ENCODE results near the gene FRS3. TPM values are rescaled to one million over a fixed set of nuclear protein-coding genes. Genes with fewer than 3 reads are reported as not detected.
A peak's percentile ranks its signal among the peaks of the same experiment; 100 is the strongest.

The FRS3 gene
- total and polyA plus RNA-seq, 2 donors = 1.7 to 5.0 TPM

GRCh38 chr6:41777551-41778285, 2.0 kb downstream of the FRS3 start:
- H3K9me3 ChIP-seq (ENCODE audit: control insufficient read depth in 2 of 2, insufficient read depth in 1 of 2, low read length in 1 of 2) = no peaks in the 10 kb centered on the region
- peaks cover 10 to 21% of the 10 kb centered on the region in 2 donors for H3K4me1 ChIP-seq (ENCODE audit: control insufficient read depth in 2 of 2, insufficient read depth in 2 of 2, low read length in 2 of 2)
- no peak overlapping the region for H3K4me3 ChIP-seq (ENCODE audit: low read length in 2 of 2)
- peaks cover 13 to 22% of the 10 kb centered on the region in 2 donors for H3K27me3 ChIP-seq (ENCODE audit: control insufficient read depth in 2 of 2, insufficient read depth in 1 of 2, low read length in 1 of 2)
- 95% methylated on average over 5 of the region's 5 CpGs for WGBS
- H3K36me3 ChIP-seq (ENCODE audit: control insufficient read depth in 2 of 2, insufficient read depth in 2 of 2, low read length in 1 of 2) = peaks cover 12 to 21% of the 10 kb centered on the region in 2 donors
- no peak for DNase-seq (ENCODE audit: low read depth in 6 of 9, low spot score in 9 of 9)
- H3K27ac ChIP-seq (ENCODE audit: low read depth in 1 of 2, low read length in 1 of 2) = no peak overlapping the region

DNA sequence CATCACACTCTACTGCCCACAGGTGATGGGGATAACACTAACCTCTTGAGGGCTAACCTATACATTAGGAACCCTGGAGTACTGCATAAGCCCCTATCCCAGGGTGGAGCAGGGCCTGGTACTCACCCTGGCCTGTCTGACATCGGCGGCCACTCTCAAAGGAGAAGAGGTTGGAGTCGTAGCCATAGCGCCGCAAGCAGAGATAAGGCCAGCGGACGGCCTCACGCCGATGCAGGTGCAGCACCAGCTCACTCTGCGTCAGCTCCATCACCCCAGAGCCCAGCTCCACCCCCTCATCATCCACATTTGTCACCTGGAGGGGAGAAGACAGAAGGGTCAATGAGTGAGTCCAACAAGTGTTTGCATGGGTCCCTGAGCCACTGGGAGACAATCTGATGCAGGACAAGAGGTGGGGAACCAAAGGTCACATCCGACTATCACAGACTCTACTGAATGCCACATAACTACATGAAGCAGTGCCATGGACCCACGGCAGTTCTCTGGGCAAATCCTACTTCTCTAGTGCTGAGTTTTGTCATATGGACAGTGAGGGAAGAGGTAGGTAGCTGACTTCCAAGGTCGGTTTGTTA, 4.3 kb downstream of the FRS3 start:
- no peak for DNase-seq (ENCODE audit: low read depth in 6 of 9, low spot score in 9 of 9)
- 96% methylated on average over 13 of the region's 13 CpGs for WGBS
- Histone ChIP-seq H3K27ac (ENCODE audit: low read depth in 1 of 2, low read length in 1 of 2) (no peak overlapping the region), H3K4me1 (ENCODE audit: control insufficient read depth in 2 of 2, insufficient read depth in 2 of 2, low read length in 2 of 2) (peaks cover 3 to 10% of the 10 kb centered on the region in 2 donors), H3K4me3 (ENCODE audit: low read length in 2 of 2) (no peak overlapping the region), H3K9me3 (ENCODE audit: control insufficient read depth in 2 of 2, insufficient read depth in 1 of 2, low read length in 1 of 2) (no peaks in the 10 kb centered on the region), H3K36me3 (ENCODE audit: control insufficient read depth in 2 of 2, insufficient read depth in 2 of 2, low read length in 1 of 2) (peaks cover 32 to 43% of the 10 kb centered on the region in 2 donors), H3K27me3 (ENCODE audit: control insufficient read depth in 2 of 2, insufficient read depth in 1 of 2, low read length in 1 of 2) (peaks cover under 1 to 3% of the 10 kb centered on the region in 2 donors)

- peaks cover 3 to 8% of the 10 kb centered on the region in 2 donors for H3K4me1 ChIP-seq (ENCODE audit: control insufficient read depth in 2 of 2, insufficient read depth in 2 of 2, low read length in 2 of 2)
- H3K9me3 ChIP-seq (ENCODE audit: control insufficient read depth in 2 of 2, insufficient read depth in 1 of 2, low read length in 1 of 2) = no peaks in the 10 kb centered on the region
- H3K27ac ChIP-seq (ENCODE audit: low read depth in 1 of 2, low read length in 1 of 2) = no peak overlapping the region
- H3K27me3 ChIP-seq (ENCODE audit: control insufficient read depth in 2 of 2, insufficient read depth in 1 of 2, low read length in 1 of 2) = no peaks in the 10 kb centered on the region
- peaks cover 35 to 47% of the 10 kb centered on the region in 2 donors for H3K36me3 ChIP-seq (ENCODE audit: control insufficient read depth in 2 of 2, insufficient read depth in 2 of 2, low read length in 1 of 2)
- WGBS = 94% methylated on average over 3 of the region's 3 CpGs
- no peak overlapping the region for H3K4me3 ChIP-seq (ENCODE audit: low read length in 2 of 2)
- no peak for DNase-seq (ENCODE audit: low read depth in 6 of 9, low spot score in 9 of 9)
Observed at GRCh38 chr6:41774841-41775240, 4.9 kb downstream of the FRS3 start.

GRCh38 chr6:41771058-41771983, 8.4 kb downstream of the FRS3 start:
- no peaks in the 10 kb centered on the region for H3K27me3 ChIP-seq (ENCODE audit: control insufficient read depth in 2 of 2, insufficient read depth in 1 of 2, low read length in 1 of 2)
- peaks cover 0 to 10% of the 10 kb centered on the region in 2 donors for H3K4me1 ChIP-seq (ENCODE audit: control insufficient read depth in 2 of 2, insufficient read depth in 2 of 2, low read length in 2 of 2)
- DNase-seq (ENCODE audit: low read depth in 6 of 9, low spot score in 9 of 9) = no peak
- H3K9me3 ChIP-seq (ENCODE audit: control insufficient read depth in 2 of 2, insufficient read depth in 1 of 2, low read length in 1 of 2) = no peaks in the 10 kb centered on the region
- no peak overlapping the region for H3K4me3 ChIP-seq (ENCODE audit: low read length in 2 of 2)
- 97% methylated on average over 29 of the region's 29 CpGs for WGBS
- H3K27ac ChIP-seq (ENCODE audit: low read depth in 1 of 2, low read length in 1 of 2) = no peak overlapping the region
- H3K36me3 ChIP-seq (ENCODE audit: control insufficient read depth in 2 of 2, insufficient read depth in 2 of 2, low read length in 1 of 2) = peaks cover 35 to 43% of the 10 kb centered on the region in 2 donors

- Histone ChIP-seq H3K27me3 (ENCODE audit: control insufficient read depth in 2 of 2, insufficient read depth in 1 of 2, low read length in 1 of 2) (no peaks in the 10 kb centered on the region), H3K4me1 (ENCODE audit: control insufficient read depth in 2 of 2, insufficient read depth in 2 of 2, low read length in 2 of 2) (peaks cover 0 to 10% of the 10 kb centered on the region in 2 donors), H3K9me3 (ENCODE audit: control insufficient read depth in 2 of 2, insufficient read depth in 1 of 2, low read length in 1 of 2) (no peaks in the 10 kb centered on the region), H3K4me3 (ENCODE audit: low read length in 2 of 2) (no peak overlapping the region), H3K27ac (ENCODE audit: low read depth in 1 of 2, low read length in 1 of 2) (no peak overlapping the region), H3K36me3 (ENCODE audit: control insufficient read depth in 2 of 2, insufficient read depth in 2 of 2, low read length in 1 of 2) (peaks cover 34 to 42% of the 10 kb centered on the region in 2 donors)
- DNase-seq (ENCODE audit: low read depth in 6 of 9, low spot score in 9 of 9) = no peak
- 98% methylated on average over 30 of the region's 30 CpGs for WGBS
Observed at GRCh38 chr6:41770381-41771057, 9.2 kb downstream of the FRS3 start.

GRCh38 chr6:41769376-41769775, 10.3 kb downstream of the FRS3 start:
- H3K27ac ChIP-seq (ENCODE audit: low read depth in 1 of 2, low read length in 1 of 2) = no peak overlapping the region
- no peak for DNase-seq (ENCODE audit: low read depth in 6 of 9, low spot score in 9 of 9)
- WGBS = 98% methylated on average over 8 of the region's 8 CpGs
- no peaks in the 10 kb centered on the region for H3K27me3 ChIP-seq (ENCODE audit: control insufficient read depth in 2 of 2, insufficient read depth in 1 of 2, low read length in 1 of 2)
- H3K9me3 ChIP-seq (ENCODE audit: control insufficient read depth in 2 of 2, insufficient read depth in 1 of 2, low read length in 1 of 2) = no peaks in the 10 kb centered on the region
- H3K36me3 ChIP-seq (ENCODE audit: control insufficient read depth in 2 of 2, insufficient read depth in 2 of 2, low read length in 1 of 2) = peaks cover 27 to 31% of the 10 kb centered on the region in 2 donors
- H3K4me3 ChIP-seq (ENCODE audit: low read length in 2 of 2) = no peak overlapping the region
- peaks cover 0 to 10% of the 10 kb centered on the region in 2 donors for H3K4me1 ChIP-seq (ENCODE audit: control insufficient read depth in 2 of 2, insufficient read depth in 2 of 2, low read length in 2 of 2)

- peaks cover 23 to 26% of the 10 kb centered on the region in 2 donors for H3K36me3 ChIP-seq (ENCODE audit: control insufficient read depth in 2 of 2, insufficient read depth in 2 of 2, low read length in 1 of 2)
- DNase-seq (ENCODE audit: low read depth in 6 of 9, low spot score in 9 of 9) = peak in 1 of 9 donors; percentile 45
- 48% methylated on average over 10 of the region's 10 CpGs for WGBS
Observed at GRCh38 chr6:41768545-41769308, 11.0 kb downstream of the FRS3 start.

More at GRCh38 chr6:41768545-41769308, 11.0 kb downstream of the FRS3 start:
- Histone ChIP-seq H3K4me1 (ENCODE audit: control insufficient read depth in 2 of 2, insufficient read depth in 2 of 2, low read length in 2 of 2) (peaks cover 0 to 10% of the 10 kb centered on the region in 2 donors), H3K9me3 (ENCODE audit: control insufficient read depth in 2 of 2, insufficient read depth in 1 of 2, low read length in 1 of 2) (no peaks in the 10 kb centered on the region), H3K4me3 (ENCODE audit: low read length in 2 of 2) (no peak overlapping the region), H3K27me3 (ENCODE audit: control insufficient read depth in 2 of 2, insufficient read depth in 1 of 2, low read length in 1 of 2) (no peaks in the 10 kb centered on the region), H3K27ac (ENCODE audit: low read depth in 1 of 2, low read length in 1 of 2) (peak overlapping the region; percentile 26 to 37)
